HG02571 (cell line): ENCODE data around the gene CASZ1.

ENCODE experiments used
- ATAC-seq: cut with Tn5 transposase; IDR thresholded peaks from one replicate; pipeline ENCODE4 v1.9.1; 2021; ENCODE audit warnings: mild to moderate bottlenecking, moderate library complexity; ENCODE audit not compliant: unreplicated experiment

CASZ1 gene

DNA sequence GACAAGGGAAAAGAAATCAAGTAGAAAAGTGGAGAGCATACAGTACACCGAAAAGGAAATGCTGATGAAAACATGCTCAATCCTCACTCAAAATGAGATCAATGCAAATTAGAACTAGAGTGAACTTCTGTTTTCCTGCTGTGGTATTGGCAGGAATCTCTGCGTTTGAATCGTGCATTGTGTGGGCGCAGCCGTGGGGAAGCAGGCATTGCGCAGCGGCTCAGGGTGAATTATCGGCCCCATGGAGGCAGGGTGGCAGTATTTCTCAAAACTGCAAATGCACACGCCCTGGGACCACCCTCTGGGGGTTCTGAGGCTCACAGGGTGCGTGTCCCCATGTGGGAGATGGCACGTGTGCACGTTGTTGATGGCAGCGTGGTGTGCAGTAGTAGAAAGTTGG is 181.1 kb downstream of the CASZ1 start:
- ATAC-seq, result no peak

DNA sequence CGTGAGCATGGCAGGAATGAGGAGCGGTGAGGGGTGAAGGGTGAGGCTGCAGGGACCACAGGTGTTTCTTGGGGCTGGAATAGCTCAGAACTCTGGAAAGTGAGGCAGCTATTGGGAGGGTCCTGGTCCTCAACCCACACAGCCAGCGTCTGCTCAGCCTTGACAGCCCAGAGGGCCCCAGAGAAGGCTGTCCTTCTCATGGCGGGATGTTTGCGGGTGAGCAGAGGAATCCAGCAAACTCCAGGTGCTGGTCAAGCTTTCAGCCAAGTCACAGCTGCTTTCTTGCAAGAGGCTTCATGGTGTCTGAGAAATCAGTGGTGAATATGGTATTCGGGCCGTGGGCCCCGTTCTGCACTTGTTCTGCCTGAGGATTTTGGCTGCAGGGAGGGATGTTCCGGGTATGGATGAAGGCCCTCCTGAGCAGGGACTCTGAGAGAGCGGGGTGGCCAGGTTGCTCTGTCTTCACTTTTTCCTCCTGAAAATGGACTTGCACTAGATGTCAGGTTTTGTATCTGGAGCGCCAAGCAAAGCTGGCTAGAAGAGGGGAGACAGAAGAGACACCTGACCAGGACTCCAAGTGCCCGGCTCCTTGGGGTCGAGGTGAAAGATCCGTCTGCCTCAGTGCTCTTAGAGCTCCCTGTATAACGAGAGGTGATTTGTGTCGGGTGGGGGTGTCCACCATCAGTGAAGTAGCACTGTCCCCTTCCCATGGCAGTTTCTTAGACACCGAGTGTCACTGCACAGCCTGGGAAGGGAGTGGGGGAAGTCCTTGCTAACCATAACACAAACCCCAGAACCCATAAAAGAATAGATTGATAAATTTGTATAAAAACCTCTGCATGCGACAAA is 181.8 kb downstream of the CASZ1 start:
- no peak for ATAC-seq

- ATAC-seq, result no peak
These were observed 182.6 kb downstream of the CASZ1 start for GRCh38 chr1:10613861-10614260.

GRCh38 chr1:10613340-10613739 is 183.1 kb downstream of the CASZ1 start:
- no peak for ATAC-seq

- ATAC-seq, result no peak
These were observed 183.8 kb downstream of the CASZ1 start for GRCh38 chr1:10612436-10613160.

DNA sequence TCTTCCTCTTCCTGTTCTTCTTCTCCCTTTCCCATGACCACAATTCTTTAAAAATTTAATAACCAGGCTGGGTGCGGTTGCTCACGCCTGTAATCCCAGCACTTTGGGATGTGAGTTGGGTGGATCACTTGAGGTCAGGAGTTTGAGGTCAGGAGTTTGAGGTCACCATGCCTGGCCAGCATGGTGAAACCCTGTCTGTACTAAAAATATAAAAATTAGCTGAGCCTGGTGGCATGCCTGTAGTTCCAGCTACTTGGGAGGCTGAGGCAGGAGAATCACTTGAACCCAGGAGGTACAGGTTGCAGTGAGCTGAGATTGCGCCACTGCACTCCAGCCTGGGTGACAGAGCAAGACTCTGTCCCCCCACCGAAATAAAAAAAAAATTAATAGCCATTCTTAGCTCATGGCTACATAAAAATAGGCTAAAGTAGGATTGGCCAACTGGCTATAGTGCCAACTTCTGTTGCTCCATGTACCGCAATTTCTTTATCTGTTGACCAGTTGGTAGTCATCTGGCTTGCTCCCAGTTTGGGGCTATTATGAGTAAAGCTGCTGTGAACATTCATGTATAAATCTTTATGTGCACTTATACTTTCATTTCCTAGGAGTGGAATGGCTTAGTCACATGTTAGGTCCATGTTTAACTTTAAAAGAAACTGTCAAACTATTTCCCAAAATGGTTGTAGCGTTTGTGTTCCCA is 185.4 kb downstream of the CASZ1 start:
- ATAC-seq, result no peak

DNA sequence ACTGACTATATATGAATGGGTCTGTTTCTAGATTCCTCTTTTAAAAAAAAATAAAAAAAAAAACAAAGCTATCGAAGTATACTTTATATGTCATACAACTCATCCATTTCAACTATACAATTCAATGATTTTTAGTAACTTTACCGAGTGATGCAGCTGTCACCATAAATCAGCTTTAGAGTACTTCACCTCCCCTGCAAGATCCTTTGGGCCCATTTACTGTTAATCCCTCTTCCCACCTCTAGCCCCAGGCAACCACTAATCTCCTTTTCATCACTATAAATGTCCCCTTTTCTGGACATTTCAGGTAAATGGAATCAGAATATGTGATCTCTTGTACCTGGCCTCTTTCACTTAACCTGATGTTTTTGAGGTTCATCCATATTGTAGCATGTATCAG is 187.8 kb downstream of the CASZ1 start:
- no peak for ATAC-seq

- no peak for ATAC-seq
These were observed 189.2 kb downstream of the CASZ1 start for GRCh38 chr1:10607228-10607627.

DNA sequence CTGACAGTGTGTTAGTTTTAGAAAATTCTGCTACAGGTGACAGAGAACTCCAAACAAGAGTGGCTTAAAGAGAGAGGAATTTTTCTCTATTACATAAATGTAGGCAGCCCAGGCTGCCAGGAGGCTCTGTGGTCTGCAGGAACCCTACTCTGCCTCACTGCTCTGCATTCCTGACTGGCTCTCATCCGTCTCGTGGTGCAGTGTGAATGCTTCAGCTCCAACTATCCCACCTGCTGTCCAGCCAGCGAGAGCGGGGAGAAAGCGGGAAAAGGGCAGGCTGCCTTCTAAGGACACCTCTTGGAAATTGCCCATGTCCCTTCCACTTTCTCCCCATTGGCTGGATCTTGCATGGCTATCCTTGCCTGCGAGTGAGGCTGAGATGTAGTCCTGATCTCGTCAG is 190.4 kb downstream of the CASZ1 start:
- ATAC-seq, result no peak

DNA sequence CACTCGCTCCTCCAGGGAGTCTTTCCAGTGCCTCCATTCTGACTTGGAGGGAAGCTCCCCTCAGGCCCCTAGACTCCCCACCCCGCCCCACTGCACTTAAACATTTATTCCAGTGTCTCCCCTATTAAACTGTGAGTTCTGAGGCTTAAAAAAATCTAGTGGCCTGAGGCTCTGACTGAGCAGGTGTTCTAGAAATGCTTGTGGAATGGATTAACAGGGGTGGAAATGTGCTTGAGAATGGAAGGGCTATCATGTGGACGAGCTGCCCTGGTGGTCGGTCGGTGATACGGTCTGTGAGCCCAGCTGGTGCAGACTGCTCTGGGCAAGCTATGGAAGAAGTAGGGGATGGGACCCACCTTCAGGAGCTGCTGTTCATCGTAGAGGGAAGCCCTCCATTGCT is 191.5 kb downstream of the CASZ1 start:
- no peak for ATAC-seq

DNA sequence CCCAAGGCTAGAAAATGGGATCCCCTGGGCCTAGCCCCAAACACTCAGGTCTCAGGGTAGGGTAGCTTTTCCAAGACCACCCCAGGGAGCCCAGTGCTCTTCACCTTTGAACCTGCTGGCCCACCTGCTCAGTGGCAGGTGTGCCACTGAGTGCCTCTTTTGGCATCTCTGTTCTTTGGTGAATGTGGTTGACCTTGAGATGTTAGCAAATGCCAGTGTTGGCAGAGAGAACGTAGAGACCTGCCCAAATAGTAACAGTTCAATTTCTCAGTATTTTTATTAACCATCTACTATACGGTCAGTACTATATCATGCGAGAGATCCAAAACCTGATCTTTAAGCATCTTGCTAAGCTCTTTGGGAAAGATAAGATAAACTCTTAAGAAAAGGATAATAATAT is 193.5 kb downstream of the CASZ1 start:
- ATAC-seq, result no peak

- no peak for ATAC-seq
These were observed 194.9 kb downstream of the CASZ1 start for GRCh38 chr1:10601342-10602070.

DNA sequence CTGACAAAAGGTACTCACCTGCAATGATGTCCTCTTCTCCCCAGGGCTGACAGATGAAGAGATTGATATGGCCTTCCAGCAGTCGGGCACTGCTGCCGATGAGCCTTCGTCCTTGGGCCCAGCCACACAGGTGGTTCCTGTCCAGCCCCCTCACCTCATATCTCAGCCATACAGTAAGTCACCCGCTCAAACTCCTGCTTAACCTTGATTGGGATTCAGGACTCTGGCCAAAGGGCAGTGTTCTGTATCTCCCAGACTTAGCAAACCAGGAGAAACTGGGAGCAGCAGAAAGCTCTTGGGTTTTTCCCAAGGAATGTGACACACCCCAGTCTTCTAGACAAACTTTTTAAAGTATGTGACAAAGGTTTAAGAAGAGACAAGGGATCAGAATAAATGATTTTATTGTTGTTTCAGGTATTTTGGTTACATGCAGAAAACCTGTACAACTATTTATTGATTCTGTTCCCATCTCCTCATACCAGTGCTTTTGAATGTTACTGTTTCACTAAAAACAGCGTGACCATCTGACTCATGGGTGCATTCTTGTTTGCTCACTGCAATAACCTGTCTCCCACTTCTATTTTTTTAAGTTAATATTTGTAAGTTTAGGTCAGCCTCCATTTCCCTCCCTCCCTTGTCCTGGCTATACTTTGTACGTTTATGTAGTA is 197.1 kb downstream of the CASZ1 start:
- no peak for ATAC-seq

- ATAC-seq, result no peak
These were observed 198.1 kb downstream of the CASZ1 start for GRCh38 chr1:10598389-10598702.

- no peak for ATAC-seq
These were observed 198.7 kb downstream of the CASZ1 start for GRCh38 chr1:10597492-10598388.

GRCh38 chr1:10596780-10597179 is 199.7 kb downstream of the CASZ1 start:
- no peak for ATAC-seq

GRCh38 chr1:10594595-10595223 is 201.7 kb downstream of the CASZ1 start:
- no peak for ATAC-seq

DNA sequence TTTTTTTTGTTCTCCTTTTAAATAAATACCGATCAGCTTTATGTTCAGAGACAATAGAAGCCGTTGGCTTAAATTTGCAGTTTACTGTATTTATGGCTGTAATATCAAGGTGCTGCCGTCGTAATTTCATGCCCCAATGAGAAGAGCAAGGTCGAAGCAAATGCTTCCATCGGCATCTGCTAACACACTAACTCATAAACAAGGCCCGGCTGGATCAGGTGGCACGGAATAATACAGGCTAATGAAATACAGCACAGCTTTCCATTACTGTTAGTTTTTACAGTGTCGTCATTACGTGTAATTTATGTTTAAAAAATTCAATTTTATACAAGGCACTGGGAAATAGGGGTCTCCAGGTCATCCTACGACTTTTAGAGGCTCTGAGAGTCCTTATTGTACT is 202.7 kb downstream of the CASZ1 start:
- ATAC-seq, result no peak

- ATAC-seq, result no peak
These were observed 204.1 kb downstream of the CASZ1 start for GRCh38 chr1:10592373-10592772.
